ENCODE measurements around the gene KDF1.

KDF1 gene

DNA sequence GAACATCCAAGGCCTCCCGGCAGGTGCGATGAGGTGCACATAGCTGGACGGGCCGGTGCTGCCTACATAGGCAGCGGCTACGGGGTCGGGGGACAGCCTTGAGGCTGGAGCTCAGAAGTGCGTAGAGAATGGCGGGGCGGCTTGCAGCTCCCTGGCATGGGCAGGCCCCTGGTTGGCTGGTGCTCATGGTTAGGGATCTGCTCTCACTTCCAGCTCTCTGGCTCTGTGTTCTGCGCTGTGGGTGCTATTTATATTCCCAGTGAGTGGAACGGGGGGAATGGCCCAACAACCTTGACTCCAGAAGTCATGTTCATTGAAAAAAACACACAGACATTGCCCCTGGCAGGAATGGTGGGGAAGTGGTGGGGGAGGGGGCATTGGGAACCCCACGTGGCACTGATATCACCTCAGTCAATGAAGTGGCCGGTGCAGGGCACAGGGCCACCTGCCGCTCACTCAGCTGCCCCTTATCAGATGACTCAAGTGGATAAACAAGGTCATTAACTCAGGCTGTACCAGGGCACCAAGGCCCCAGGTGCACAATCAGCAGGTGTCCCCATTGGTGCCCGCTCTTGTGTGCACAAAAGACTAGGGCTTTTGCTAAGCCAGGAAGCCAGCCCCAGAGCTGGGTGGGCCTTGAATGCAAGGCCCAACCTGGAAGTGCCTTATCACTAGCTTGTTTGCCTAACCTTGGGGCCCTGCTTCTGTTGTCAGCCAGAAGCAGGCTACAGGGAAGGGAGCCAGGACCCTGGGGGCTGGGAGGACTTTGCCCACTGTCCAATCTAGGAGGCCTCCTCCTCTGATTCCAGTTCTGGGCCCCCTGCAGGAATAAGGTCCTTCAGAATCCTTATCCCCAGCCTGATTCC, 46.3 kb downstream of the KDF1 start, which contains the start of gene NR0B2:
TSS of gene NR0B2 (minus strand) at position 222 of the 866 bp plus-strand sequence. CDS start at position 187, 35 bp downstream.
- peak; percentile 97 for DNase-seq

DNA sequence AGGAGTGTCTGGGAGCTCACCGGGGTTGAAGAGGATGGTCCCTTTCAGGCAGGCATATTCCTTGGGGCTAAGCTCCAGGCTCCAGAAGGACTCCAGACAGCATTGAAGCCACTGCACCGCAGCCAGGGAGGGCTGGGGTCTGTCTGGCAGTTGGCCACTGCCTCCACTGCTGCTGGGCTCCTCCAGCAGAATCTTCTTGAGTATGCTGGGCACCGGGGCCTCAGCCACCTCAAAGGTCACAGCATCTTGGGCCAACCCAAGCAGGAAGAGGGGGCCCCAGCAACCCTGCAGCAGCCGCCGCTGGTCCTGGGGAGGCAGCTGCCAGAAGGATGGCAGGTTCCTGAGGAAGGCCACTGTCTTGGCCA, 46.9 kb downstream of the KDF1 start:
- DNase-seq: peak; percentile 4

DNA sequence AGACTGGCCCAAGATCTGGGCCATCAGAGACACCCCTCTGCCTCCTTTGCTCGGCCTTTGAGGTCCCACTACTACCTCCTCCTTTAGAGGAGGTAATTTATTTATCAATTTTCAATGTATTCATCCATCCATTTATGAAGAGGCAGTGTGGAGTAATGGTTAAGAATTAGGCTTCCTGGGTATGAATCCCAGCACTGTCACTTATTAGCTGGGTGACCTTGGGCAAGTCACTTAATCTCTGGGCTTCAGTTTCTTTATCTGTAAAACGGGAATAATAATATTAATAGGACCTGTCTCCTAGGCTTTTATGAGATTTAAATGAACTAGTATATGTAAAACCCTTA, 48.1 kb downstream of the KDF1 start:
- no peak for DNase-seq

DNA sequence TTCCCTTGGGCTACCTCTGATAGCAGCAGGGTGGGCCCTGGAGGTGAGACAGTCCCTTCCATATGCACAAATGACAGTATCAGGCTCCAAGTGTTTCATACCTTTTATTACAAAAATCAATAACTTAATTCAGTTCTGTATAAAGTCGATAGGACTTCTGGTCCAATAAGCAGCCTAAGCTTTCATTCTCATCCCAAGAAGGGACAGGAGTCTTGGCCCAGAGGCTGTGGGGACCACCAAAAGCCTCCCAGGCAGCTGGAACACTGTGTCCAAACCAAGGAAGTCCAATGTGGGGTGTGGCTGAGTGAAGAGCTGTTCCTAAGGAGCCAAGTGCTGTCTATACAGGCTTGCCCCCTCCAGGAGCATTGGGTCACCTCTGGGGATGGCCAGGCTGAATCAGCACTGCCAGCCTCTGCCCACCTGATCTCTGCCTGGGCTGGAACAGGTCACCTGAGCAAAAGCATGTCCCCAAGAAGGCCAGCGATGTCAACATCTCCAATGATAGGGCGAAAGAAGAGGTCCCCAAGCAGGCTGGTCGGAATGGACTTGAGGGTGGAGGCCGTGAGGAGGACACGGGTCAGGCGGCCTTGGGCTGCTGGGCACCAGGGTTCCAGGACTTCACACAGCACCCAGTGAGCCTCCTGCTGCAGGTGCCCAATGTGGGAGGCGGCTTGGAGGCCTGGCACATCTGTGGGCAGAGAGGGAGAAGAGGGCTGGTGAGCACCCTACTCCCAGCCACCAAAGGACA, 48.7 kb downstream of the KDF1 start:
- DNase-seq: no peak

DNA sequence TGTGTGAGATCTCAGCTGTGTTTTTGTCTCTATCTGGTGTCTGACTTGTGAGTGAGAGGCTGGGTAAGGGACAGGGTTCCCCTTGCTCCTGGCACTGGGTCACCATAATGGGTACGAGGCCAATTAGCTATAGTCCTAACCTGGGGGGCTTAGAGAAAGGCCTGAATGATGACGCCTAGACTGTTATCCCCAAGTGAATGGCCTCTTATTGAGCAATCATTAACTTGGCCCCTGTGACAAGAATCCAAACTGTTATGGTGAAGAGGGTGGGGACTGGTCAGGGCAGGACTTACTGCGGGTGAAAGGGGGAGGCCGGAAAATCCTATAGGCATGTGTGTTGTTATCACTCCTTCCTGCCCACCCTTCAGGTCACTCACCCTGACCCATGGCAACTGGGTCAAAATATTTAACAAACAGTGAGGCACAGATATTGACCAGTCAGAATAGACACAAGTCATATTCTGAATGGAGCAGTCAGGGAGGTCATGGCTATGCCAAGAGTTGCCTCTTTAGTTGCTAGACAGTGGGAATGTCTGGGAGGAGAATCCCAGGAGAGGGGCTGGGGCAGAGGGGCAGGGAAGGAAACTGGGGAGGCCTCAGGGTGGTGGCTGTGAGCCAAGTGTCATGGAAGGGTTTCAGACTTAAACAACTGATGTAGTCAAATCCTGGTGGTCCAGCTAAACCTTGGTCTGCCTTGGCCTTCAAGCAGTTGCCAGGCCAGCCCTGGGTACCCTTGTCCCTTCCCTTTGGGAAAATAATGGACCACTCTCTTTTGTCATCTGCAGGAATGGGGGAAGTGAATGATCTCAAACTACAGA, 49.7 kb downstream of the KDF1 start:
- DNase-seq: no peak

DNA sequence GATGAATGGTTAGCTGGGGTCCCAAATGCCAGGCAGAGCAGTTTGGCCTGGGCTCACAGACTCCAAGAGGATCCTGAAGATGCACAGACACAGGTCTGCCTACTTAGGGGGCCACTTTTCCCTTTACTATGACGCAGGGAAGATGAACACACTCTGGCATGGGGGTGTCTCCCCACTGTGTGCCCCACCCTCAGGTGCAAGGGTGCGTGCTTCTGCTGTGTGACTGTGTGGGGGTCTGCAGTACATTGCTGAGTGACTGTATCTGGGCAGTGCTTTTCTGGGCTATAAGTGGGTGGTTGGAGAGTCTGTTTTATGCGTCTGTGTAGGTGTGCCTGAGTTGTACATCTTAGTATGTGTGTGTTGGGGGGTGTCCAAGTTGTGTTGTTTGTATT, 50.3 kb downstream of the KDF1 start:
- no peak for DNase-seq

DNA sequence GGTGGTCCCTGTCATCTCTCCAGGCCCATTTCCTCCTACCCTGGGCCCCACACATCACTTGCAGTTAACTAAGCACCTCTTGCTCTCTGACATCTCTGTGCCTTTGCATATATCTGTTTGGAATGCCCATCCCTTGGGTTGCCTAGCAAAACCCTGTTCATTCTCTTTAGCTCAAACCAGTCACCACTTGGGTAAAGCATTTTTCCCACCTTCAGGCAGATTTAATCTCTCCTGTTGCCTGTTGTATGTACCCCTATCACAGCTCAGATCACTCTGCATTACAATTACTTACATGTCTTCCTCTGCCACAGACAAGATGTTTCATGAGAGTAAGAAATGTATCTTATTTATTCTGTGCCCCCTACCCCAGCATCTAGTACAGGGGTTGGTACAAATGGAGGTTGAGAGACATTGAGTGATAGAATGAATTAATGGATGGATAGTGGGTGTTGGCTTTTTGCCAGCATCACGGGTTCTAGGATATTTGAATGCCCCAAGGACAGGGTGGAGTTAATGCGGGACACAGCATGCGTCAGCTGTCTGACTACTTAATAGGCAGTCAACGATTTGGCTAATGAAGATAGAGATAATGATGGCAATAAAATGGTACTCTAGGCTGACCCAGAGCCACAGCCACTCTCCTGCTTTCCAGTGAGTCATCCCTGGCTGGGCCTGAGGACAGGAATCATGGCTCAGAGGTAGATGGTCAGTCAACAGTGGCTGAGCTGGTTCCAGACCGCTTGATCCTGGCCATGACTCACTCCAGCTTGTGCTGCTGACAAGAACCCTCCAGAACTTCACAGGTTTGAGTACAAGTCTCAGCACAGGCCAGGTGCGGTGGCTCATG, 53.0 kb downstream of the KDF1 start:
- DNase-seq: no peak

DNA sequence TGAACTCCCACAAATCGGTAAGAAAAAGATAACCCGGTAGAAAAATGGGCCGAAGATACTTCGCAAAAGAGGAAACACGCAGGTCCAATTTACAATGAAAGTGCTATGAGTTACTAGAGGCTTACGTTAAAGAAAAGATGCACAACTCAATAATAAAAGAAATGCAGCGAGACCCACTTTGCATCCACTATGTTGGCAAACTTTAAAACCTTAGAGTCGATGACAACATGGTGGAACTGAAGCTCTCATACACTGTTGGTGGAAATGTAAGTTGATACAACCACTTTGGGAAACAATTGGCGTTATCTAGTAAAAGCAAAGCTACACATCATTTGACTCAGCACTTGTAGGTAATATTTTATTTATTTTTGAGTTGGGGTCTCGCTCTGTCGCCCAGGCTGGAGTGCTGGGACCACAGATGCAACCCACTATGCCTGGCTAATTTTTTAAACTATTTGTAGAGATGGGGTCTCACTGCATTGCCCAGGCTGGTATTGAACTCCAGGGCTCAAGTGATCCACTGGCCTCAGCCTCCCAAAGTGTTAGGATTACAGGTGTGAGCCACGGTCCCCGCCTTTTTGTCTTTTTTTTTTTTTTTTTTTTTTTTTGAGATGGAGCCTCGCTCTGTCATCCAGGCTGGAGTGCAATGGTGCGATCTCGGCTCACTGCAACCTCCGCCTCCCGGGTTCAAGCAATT, 59.3 kb downstream of the KDF1 start:
- DNase-seq: no peak

DNA sequence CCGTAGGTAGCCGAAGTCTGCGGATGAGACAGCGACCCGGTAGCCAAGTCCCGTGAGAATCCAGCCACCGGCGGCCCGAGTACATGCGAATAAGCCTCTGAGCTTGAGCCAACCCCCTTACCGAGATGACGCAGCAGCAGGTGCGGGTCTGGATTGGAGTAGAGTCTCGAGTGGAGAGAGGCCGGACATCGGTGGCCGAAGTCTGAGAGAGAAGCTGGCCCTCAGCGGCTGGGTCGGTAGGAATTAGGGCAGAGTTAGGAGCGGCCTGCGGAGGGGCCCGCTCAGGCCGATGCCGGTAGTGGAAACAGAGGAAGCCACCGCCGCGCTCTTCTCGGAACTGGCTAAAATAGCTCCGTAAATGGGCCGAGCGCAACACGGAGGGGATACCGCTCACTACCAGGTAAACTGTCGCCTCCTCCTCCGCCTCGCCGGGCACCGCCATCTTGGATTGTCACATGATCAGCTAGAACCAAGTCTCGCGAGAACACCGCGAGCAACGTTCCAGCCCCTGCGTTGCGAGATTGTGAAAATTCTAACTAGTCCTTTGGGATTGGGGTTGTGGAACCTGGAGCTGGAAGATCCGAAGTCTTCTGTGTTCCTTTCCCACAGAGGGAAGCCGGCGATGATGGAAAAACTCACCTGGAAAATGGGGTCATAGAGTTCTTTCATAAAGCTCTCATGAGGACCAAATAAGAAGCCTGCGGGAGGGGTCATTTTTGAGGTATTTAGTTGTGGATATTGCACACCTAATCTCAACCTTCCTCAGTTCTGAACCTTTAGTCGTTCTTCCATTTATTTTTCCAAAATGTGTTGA, 60.1 kb downstream of the KDF1 start, which contains the start of gene GPATCH3:
TSS of gene GPATCH3 (minus strand) at position 467 of the 814 bp plus-strand sequence. CDS start at position 442, 25 bp downstream.
- peak; percentile 95 for DNase-seq
